SK-N-SH (cell line): ENCODE measurements around the gene SOD1. TPM values are rescaled to one million over a fixed set of nuclear protein-coding genes. Genes with fewer than 3 reads are reported as not detected.

Source experiments
- CTCF ChIA-PET: fragments of 300-600, 350-600 bp; formaldehyde crosslinking; extraction: SDS; loops from one replicate; lab custom pipeline; 2021; lab: Yijun Ruan, JAX
- POLR2A ChIA-PET: fragments of 350-600 bp; sonication (Branson Sonifier 250); formaldehyde crosslinking; extraction: SDS; loops from one replicate; lab custom pipeline; 2020; ENCODE audit warnings: antibody characterized with exemption, inconsistent platforms; lab: Yijun Ruan, JAX
- DNase-seq: peaks from one replicate; pipeline ENCODE4 v3.0.0; 2012
- H2AFZ ChIP-seq: fragments of 200-600 bp; sonication (generic); 2 replicates; pipeline ENCODE4 v1.8.1; 2016; ENCODE audit warnings: antibody characterized with exemption, mild to moderate bottlenecking, low read depth
- H3F3A ChIP-seq: fragments of 200-600 bp; sonication (generic); replicated peaks from 2 replicates; pipeline ENCODE3; 2016; ENCODE audit warnings: antibody characterized with exemption, mild to moderate bottlenecking; ENCODE audit not compliant: insufficient read depth
- H3K27ac ChIP-seq, 2 experiments: fragments of 200-500 bp in 1 of 2; fragments of 200-600 bp in 1 of 2; sonication (Bioruptor generic) in 1 of 2; sonication (generic), shearing (Covaris generic) in 1 of 2; 2 replicates each; pipeline versions ENCODE4 v1.5.1 to v1.6.1; 2014 to 2016; ENCODE audit warnings: low read depth in 2 of 2, inconsistent platforms in 1 of 2, low read length in 1 of 2, mild to moderate bottlenecking in 1 of 2, mixed read lengths in 1 of 2
- H3K27me3 ChIP-seq: fragments of 200-600 bp; sonication (generic), shearing (Covaris generic); 2 replicates; pipeline ENCODE4 v1.6.1; 2016; ENCODE audit warnings: mixed run types; ENCODE audit not compliant: insufficient read depth
- H3K36me3 ChIP-seq, 2 experiments: fragments of 200-500 bp in 1 of 2; fragments of 200-600 bp in 1 of 2; sonication (Bioruptor generic) in 1 of 2; sonication (generic) in 1 of 2; replicated peaks in 1 of 2; 2 replicates each; pipeline versions ENCODE3 to v1.5.1; 2014 to 2016; ENCODE audit warnings: low read length in 1 of 2, mild to moderate bottlenecking in 1 of 2; ENCODE audit not compliant: insufficient read depth in 2 of 2, control insufficient read depth in 1 of 2
- H3K4me1 ChIP-seq, 2 experiments: fragments of 200-500 bp in 1 of 2; fragments of 200-600 bp in 1 of 2; sonication (Bioruptor generic) in 1 of 2; sonication (generic), shearing (Covaris generic) in 1 of 2; 2 replicates each; pipeline versions ENCODE4 v1.5.1 to v1.6.1; 2014 to 2016; ENCODE audit warnings: low read depth in 1 of 2, low read length in 1 of 2, mixed run types in 1 of 2; ENCODE audit not compliant: insufficient read depth in 2 of 2, control insufficient read depth in 1 of 2
- H3K4me2 ChIP-seq: fragments of 200-600 bp; sonication (generic), shearing (Covaris generic); 2 replicates; pipeline ENCODE4 v1.6.1; 2017; ENCODE audit warnings: mixed run types
- H3K4me3 ChIP-seq, 2 experiments: fragments of 200-500 bp in 1 of 2; fragments of 200-600 bp in 1 of 2; sonication (Bioruptor generic) in 1 of 2; sonication (generic), shearing (Covaris generic) in 1 of 2; 2 replicates each; pipeline versions ENCODE4 v1.5.1 to v1.8.1; 2014 to 2016; ENCODE audit warnings: low read depth in 2 of 2, inconsistent platforms in 1 of 2, low read length in 1 of 2, mild to moderate bottlenecking in 1 of 2, mixed read lengths in 1 of 2, moderate library complexity in 1 of 2
- H3K79me2 ChIP-seq: fragments of 200-600 bp; sonication (generic); 2 replicates; pipeline ENCODE4 v1.8.1; 2017; ENCODE audit warnings: mild to moderate bottlenecking; ENCODE audit not compliant: insufficient read depth
- H3K9ac ChIP-seq: fragments of 200-600 bp; sonication (generic); 2 replicates; pipeline ENCODE4 v1.6.1; 2017; ENCODE audit warnings: mixed run types
- H3K9me2 ChIP-seq: fragments of 200-600 bp; sonication (generic); 2 replicates; pipeline ENCODE4 v1.6.1; 2017; ENCODE audit warnings: mixed run types
- H3K9me3 ChIP-seq: fragments of 200-600 bp; sonication (generic); 2 replicates; pipeline ENCODE4 v1.6.1; 2017; ENCODE audit warnings: mixed run types, mild to moderate bottlenecking, moderate library complexity
- H4K20me1 ChIP-seq: fragments of 200-600 bp; sonication (generic); 2 replicates; pipeline ENCODE4 v1.6.1; 2017; ENCODE audit warnings: mild to moderate bottlenecking, mixed run types; ENCODE audit not compliant: insufficient read depth
- CHD2 ChIP-seq: fragments of 150-350 bp; IDR thresholded peaks from 2 replicates; pipeline ENCODE4 v1.6.1; 2018; ENCODE audit warnings: low read length; ENCODE audit not compliant: partially characterized antibody
- EZH2phosphoT487 ChIP-seq: fragments of 200-600 bp; sonication (generic); IDR thresholded peaks from 2 replicates; pipeline ENCODE4 v1.6.1; 2017; ENCODE audit warnings: low read depth, mixed run types, mild to moderate bottlenecking, antibody characterized with exemption, moderate library complexity, borderline replicate concordance
- GATA2 ChIP-seq: sonication (generic); formaldehyde crosslinking; IDR thresholded peaks from 2 replicates; pipeline ENCODE4 v1.5.0; 2020; ENCODE audit warnings: mild to moderate bottlenecking, missing genetic modification reagents
- MEF2A ChIP-seq: IDR thresholded peaks from 2 replicates; pipeline ENCODE4 v1.4.0; 2012; ENCODE audit warnings: low read depth, borderline replicate concordance
- POLR2AphosphoS5 ChIP-seq: IDR thresholded peaks from 2 replicates; pipeline ENCODE4 v1.6.1; 2012; ENCODE audit warnings: low read depth, low read length
- RCOR1 ChIP-seq: fragments of 150-350 bp; IDR thresholded peaks from 2 replicates; pipeline ENCODE4 v1.6.1; 2017; ENCODE audit warnings: antibody characterized with exemption, low read length
- RXRA ChIP-seq: IDR thresholded peaks from 2 replicates; pipeline ENCODE4 v1.4.0; 2012; ENCODE audit warnings: low read depth, mild to moderate bottlenecking, borderline replicate concordance
- SMC3 ChIP-seq: IDR thresholded peaks from 2 replicates; pipeline ENCODE4 v1.6.1; 2012; ENCODE audit warnings: low read depth, low read length, improper control_type of control experiment
- TAF1 ChIP-seq: IDR thresholded peaks from 2 replicates; pipeline ENCODE4 v1.6.1; 2012; ENCODE audit warnings: low read depth, mild to moderate bottlenecking, low read length, moderate library complexity, borderline replicate concordance
- TCF12 ChIP-seq: IDR thresholded peaks from 2 replicates; pipeline ENCODE4 v1.4.0; 2012
- YY1 ChIP-seq: IDR thresholded peaks from 2 replicates; pipeline ENCODE4 v1.4.0; 2012; ENCODE audit warnings: low read depth, mild to moderate bottlenecking
- WGBS: methylation state at CpG from one replicate; pipeline ENCODE4 v1.1.6; 2017; ENCODE audit warnings: low lambda C conversion rate; 5-methylcytosine and 5-hydroxymethylcytosine counted together
- polyA plus RNA-seq, 3 experiments: library from polyadenylated mRNA; depleted of rRNA; stranded (reverse); fragments of >200 nt; gene quantifications; 2 replicates each; pipeline ENCODE4 v1.2.3, GENCODE V29; 2012
- TF ChIP-seq, protein P1 (sequence below): IDR thresholded peaks from 2 replicates; pipeline ENCODE4; 2012
- TF ChIP-seq, protein P2 (sequence below): fragments of 150-350 bp; IDR thresholded peaks from 2 replicates; pipeline ENCODE4 v1.6.1; 2016; ENCODE audit warnings: mild to moderate bottlenecking, low read depth, low read length
- TF ChIP-seq, protein P3 (sequence below): fragments of 150-350 bp; IDR thresholded peaks from 2 replicates; pipeline ENCODE4 v1.6.1; 2017; ENCODE audit warnings: antibody characterized with exemption, low read length, low read depth, borderline replicate concordance
- TF ChIP-seq, protein P4 (sequence below): IDR thresholded peaks from 2 replicates; pipeline ENCODE4 v1.4.0; 2012; ENCODE audit warnings: low read depth, borderline replicate concordance
- TF ChIP-seq, protein P5 (sequence below): fragments of 200-600 bp; sonication (generic); IDR thresholded peaks from 2 replicates; pipeline ENCODE4 v1.6.1; 2017; ENCODE audit warnings: antibody characterized with exemption, mild to moderate bottlenecking, moderate library complexity
- TF ChIP-seq, protein P6 (sequence below): IDR thresholded peaks from 2 replicates; pipeline ENCODE4 v1.4.0; 2012; ENCODE audit warnings: low read depth

The SOD1 gene
- polyA plus RNA-seq, 1 of the 3 experiments (the other 2 are of a cell fraction) = 572 TPM

DNA sequence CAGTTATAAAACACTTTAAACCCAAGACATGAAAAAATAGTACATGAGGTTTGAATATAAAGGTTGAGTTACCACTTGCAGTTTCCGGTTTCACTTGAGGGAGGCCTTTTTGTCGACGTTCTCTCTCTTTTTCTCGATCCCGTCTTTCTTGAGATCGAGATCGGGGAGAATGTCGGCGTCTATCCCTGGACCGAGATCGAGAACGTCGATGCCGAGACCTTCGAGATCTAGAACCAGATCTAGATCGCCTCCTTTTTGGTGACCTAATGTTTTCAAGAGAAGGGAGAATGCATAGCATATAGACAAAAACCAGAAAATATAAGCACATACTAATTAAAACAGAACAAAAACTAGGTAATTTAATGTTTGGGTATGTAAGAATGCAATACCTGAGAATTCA, 33.7 kb downstream of the SOD1 start:
- no peak for DNase-seq
- peaks cover 22% of the 10 kb centered on the region; the same call in 1 of the 2 replicates for H3K79me2 ChIP-seq
- TF ChIP-seq, protein P1, sequence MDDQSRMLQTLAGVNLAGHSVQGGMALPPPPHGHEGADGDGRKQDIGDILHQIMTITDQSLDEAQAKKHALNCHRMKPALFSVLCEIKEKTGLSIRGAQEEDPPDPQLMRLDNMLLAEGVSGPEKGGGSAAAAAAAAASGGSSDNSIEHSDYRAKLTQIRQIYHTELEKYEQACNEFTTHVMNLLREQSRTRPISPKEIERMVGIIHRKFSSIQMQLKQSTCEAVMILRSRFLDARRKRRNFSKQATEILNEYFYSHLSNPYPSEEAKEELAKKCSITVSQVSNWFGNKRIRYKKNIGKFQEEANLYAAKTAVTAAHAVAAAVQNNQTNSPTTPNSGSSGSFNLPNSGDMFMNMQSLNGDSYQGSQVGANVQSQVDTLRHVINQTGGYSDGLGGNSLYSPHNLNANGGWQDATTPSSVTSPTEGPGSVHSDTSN = no peak
- TF ChIP-seq SMC3 (no peak), TCF12 (no peak), GATA2 (CRISPR knock-in tag) (no peak), RCOR1 (no peak), CHD2 (no peak), YY1 (no peak), TAF1 (no peak), EZH2phosphoT487 (no peak), POLR2AphosphoS5 (no peak), MEF2A (no peak), RXRA (no peak)
- TF ChIP-seq, protein P2, sequence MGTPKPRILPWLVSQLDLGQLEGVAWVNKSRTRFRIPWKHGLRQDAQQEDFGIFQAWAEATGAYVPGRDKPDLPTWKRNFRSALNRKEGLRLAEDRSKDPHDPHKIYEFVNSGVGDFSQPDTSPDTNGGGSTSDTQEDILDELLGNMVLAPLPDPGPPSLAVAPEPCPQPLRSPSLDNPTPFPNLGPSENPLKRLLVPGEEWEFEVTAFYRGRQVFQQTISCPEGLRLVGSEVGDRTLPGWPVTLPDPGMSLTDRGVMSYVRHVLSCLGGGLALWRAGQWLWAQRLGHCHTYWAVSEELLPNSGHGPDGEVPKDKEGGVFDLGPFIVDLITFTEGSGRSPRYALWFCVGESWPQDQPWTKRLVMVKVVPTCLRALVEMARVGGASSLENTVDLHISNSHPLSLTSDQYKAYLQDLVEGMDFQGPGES = no peak
- TF ChIP-seq, protein P3, sequence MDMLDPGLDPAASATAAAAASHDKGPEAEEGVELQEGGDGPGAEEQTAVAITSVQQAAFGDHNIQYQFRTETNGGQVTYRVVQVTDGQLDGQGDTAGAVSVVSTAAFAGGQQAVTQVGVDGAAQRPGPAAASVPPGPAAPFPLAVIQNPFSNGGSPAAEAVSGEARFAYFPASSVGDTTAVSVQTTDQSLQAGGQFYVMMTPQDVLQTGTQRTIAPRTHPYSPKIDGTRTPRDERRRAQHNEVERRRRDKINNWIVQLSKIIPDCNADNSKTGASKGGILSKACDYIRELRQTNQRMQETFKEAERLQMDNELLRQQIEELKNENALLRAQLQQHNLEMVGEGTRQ = no peak
- TF ChIP-seq, protein P4, sequence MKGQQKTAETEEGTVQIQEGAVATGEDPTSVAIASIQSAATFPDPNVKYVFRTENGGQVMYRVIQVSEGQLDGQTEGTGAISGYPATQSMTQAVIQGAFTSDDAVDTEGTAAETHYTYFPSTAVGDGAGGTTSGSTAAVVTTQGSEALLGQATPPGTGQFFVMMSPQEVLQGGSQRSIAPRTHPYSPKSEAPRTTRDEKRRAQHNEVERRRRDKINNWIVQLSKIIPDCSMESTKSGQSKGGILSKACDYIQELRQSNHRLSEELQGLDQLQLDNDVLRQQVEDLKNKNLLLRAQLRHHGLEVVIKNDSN = no peak
- TF ChIP-seq, protein P5, sequence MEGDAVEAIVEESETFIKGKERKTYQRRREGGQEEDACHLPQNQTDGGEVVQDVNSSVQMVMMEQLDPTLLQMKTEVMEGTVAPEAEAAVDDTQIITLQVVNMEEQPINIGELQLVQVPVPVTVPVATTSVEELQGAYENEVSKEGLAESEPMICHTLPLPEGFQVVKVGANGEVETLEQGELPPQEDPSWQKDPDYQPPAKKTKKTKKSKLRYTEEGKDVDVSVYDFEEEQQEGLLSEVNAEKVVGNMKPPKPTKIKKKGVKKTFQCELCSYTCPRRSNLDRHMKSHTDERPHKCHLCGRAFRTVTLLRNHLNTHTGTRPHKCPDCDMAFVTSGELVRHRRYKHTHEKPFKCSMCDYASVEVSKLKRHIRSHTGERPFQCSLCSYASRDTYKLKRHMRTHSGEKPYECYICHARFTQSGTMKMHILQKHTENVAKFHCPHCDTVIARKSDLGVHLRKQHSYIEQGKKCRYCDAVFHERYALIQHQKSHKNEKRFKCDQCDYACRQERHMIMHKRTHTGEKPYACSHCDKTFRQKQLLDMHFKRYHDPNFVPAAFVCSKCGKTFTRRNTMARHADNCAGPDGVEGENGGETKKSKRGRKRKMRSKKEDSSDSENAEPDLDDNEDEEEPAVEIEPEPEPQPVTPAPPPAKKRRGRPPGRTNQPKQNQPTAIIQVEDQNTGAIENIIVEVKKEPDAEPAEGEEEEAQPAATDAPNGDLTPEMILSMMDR = no peak
- TF ChIP-seq, protein P6, sequence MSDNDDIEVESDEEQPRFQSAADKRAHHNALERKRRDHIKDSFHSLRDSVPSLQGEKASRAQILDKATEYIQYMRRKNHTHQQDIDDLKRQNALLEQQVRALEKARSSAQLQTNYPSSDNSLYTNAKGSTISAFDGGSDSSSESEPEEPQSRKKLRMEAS = no peak
- TF ChIP-seq, all 33 proteins: peak for 0
- H4K20me1 ChIP-seq = no peaks in the 10 kb centered on the region
- ChIA-PET POLR2A (interaction anchor here (0.6 kb wide), 1 partner anchor 50 kb away, joined by 4 read pairs; no protein-coding TSS in a partner anchor), CTCF (no interaction called here)
- H3K4me3 ChIP-seq = no peak overlapping the region
- H3K27me3 ChIP-seq = no peaks in the 10 kb centered on the region
- H3F3A ChIP-seq = peaks cover 17% of the 10 kb centered on the region
- H2AFZ ChIP-seq = no peak overlapping the region
- no peak overlapping the region for H3K9ac ChIP-seq
- H3K27ac ChIP-seq = no peak overlapping the region
- H3K9me2 ChIP-seq = no peaks in the 10 kb centered on the region
- no peaks in the 10 kb centered on the region; a peak in 1 of 4 replicates for H3K4me1 ChIP-seq
- WGBS = 96% methylated on average over 16 of the region's 16 CpGs
- no peak overlapping the region for H3K4me2 ChIP-seq
- no peaks in the 10 kb centered on the region for H3K9me3 ChIP-seq
- H3K36me3 ChIP-seq = peaks cover 85 to 88% of the 10 kb centered on the region in 2 experiments
